Muscle layer of colon (tissue), 2 donors: ENCODE results near the gene NEDD4L.
"Not testable (repeated sequence)": the region's sequence is repeated elsewhere in the genome, so short reads cannot be mapped to it uniquely, and the experiment has no call there.

Experiments used
- H3K27ac ChIP-seq: one replicate; pipeline ENCODE4 v1.7.0; 2013; ENCODE audit warnings: low read depth, mild to moderate bottlenecking, low read length, moderate library complexity
- H3K27me3 ChIP-seq, 2 donors: one replicate each; pipeline ENCODE4 v1.7.0; 2013; ENCODE audit warnings: low read length in 2 of 2, mild to moderate bottlenecking in 2 of 2; ENCODE audit not compliant: insufficient read depth in 2 of 2, control insufficient read depth in 1 of 2
- H3K36me3 ChIP-seq: one replicate; pipeline ENCODE4 v1.7.0; 2013; ENCODE audit warnings: mild to moderate bottlenecking, low read length; ENCODE audit not compliant: insufficient read depth
- H3K4me1 ChIP-seq: one replicate; pipeline ENCODE4 v1.7.0; 2013; ENCODE audit warnings: mild to moderate bottlenecking, low read length; ENCODE audit not compliant: insufficient read depth
- H3K4me3 ChIP-seq, 2 donors: one replicate each; pipeline ENCODE4 v1.7.0; 2013; ENCODE audit warnings: low read length in 2 of 2, low read depth in 1 of 2, mild to moderate bottlenecking in 1 of 2, moderate library complexity in 1 of 2
- H3K9ac ChIP-seq: one replicate; pipeline ENCODE4 v1.7.0; 2013; ENCODE audit warnings: low read length
- H3K9me3 ChIP-seq: one replicate; pipeline ENCODE4 v1.7.0; 2013; ENCODE audit warnings: mild to moderate bottlenecking, low read length
- donor health status: abdominal sarcoma.
- donor health status: Adenocarcinoma of cecum.

Gene NEDD4L

GRCh38 chr18:58163004-58163590 lies 119.1 kb downstream of the NEDD4L start:
- Histone ChIP-seq H3K4me1 (no peaks in the 10 kb centered on the region), H3K9me3 (no peaks in the 10 kb centered on the region), H3K9ac (no peak overlapping the region), H3K27ac (no peak overlapping the region), H3K27me3 (no peaks in the 10 kb centered on the region), H3K36me3 (no peaks in the 10 kb centered on the region), H3K4me3 (no peak overlapping the region)

DNA sequence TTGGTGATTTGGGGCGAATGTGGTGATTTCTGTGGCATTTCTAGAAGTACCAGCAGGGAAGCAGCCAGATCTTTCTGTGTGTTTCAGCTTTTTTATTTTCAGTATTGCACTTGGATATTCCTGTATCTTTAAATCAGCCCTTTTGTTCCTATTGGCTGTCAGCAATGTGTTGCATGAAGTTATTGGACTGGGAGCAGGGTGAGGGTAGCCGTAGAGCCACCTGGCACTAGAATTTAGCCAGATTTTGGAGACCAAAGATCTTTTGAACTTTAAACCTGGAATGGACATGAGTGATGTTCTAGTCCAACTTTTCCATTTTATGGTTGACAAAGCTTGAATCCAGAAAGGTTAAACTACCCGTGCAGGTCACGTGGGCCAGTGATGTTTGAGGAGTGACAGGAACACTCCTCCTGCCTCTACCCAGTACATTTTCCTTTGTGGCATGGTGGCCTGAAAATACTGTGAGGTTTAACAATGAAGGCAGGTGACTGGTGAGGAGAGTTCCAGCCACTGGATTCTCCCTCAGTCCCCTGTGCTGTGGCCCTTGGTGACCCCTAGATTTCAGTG lies 122.3 kb downstream of the NEDD4L start:
- H3K4me1 ChIP-seq = no peaks in the 10 kb centered on the region
- no peak overlapping the region for H3K4me3 ChIP-seq
- no peak overlapping the region for H3K27ac ChIP-seq
- no peaks in the 10 kb centered on the region for H3K27me3 ChIP-seq
- H3K36me3 ChIP-seq = no peaks in the 10 kb centered on the region
- H3K9ac ChIP-seq = no peak overlapping the region
- H3K9me3 ChIP-seq = no peaks in the 10 kb centered on the region

- Histone ChIP-seq H3K27ac (no peak overlapping the region), H3K9ac (no peak overlapping the region), H3K36me3 (no peaks in the 10 kb centered on the region), H3K9me3 (no peaks in the 10 kb centered on the region), H3K4me1 (no peaks in the 10 kb centered on the region), H3K27me3 (no peaks in the 10 kb centered on the region), H3K4me3 (no peak overlapping the region)
Observed at GRCh38 chr18:58167073-58167472, 123.0 kb downstream of the NEDD4L start.

- H3K27me3 ChIP-seq = no peaks in the 10 kb centered on the region
- no peaks in the 10 kb centered on the region for H3K4me1 ChIP-seq
- no peaks in the 10 kb centered on the region for H3K9me3 ChIP-seq
- H3K9ac ChIP-seq = no peak overlapping the region
- no peaks in the 10 kb centered on the region for H3K36me3 ChIP-seq
- H3K27ac ChIP-seq = no peak overlapping the region
- no peak overlapping the region for H3K4me3 ChIP-seq
Observed at GRCh38 chr18:58168221-58168620, 124.2 kb downstream of the NEDD4L start.

DNA sequence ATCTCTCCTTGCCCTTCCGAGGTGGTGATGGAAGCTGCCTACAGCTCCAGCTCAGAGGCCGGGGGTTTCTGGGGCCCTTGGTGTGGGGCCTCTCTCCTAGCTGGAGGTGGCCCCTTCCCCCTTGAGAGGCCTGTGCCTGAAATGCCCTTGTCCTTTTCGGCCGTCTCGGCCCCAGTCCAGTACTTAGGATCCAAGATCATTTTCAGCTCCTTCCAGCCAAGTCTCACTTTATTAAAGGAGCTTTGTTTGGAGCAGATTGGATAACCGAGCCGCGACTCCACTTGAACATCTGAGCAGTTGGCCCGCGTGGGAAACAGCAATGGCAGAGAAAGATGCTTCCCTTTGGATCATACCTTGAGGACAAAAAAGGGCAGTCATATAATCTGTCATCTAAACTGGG lies 125.0 kb downstream of the NEDD4L start:
- Histone ChIP-seq H3K4me1 (no peaks in the 10 kb centered on the region), H3K27ac (no peak overlapping the region), H3K4me3 (no peak overlapping the region), H3K36me3 (no peaks in the 10 kb centered on the region), H3K27me3 (no peaks in the 10 kb centered on the region), H3K9ac (no peak overlapping the region), H3K9me3 (no peaks in the 10 kb centered on the region)

DNA sequence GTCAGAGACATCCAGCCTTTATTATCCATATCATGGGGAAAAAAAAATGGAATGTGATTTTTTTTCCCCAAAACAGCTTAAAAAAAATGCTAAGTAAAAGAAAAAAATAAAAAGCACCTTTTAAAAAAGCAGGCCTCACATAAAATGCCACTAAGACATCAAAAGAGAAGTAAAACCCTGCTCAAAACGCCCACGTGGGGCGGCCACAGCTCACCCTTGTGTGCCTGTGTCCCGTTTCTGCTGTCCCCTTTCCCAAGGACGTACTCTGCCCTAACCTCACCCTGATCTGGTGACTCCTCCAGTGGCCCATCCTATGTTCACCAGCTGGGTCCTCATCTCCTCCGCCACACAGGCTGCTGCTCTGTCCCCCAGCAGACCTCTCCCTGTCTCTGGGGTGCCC lies 125.4 kb downstream of the NEDD4L start:
- H3K27me3 ChIP-seq = no peaks in the 10 kb centered on the region
- no peak overlapping the region for H3K27ac ChIP-seq
- no peaks in the 10 kb centered on the region for H3K36me3 ChIP-seq

GRCh38 chr18:58170036-58170435 lies 126.0 kb downstream of the NEDD4L start:
- H3K27ac ChIP-seq, H3K27me3 ChIP-seq, H3K4me1 ChIP-seq, H3K9ac ChIP-seq, H3K9me3 ChIP-seq, H3K4me3 ChIP-seq, H3K36me3 ChIP-seq: not testable (repeated sequence)

More for the DNA sequence above, 125.4 kb downstream of the NEDD4L start:
- Histone ChIP-seq H3K4me3 (no peak overlapping the region), H3K9me3 (no peaks in the 10 kb centered on the region), H3K4me1 (no peaks in the 10 kb centered on the region), H3K9ac (no peak overlapping the region)

- no peak overlapping the region for H3K27ac ChIP-seq
- no peaks in the 10 kb centered on the region for H3K27me3 ChIP-seq
- no peaks in the 10 kb centered on the region for H3K36me3 ChIP-seq
- no peak overlapping the region for H3K4me3 ChIP-seq
- no peaks in the 10 kb centered on the region for H3K9me3 ChIP-seq
- no peak overlapping the region for H3K9ac ChIP-seq
- peaks cover 7% of the 10 kb centered on the region for H3K4me1 ChIP-seq
Observed at GRCh38 chr18:58172031-58172430, 128.0 kb downstream of the NEDD4L start.

- no peak overlapping the region for H3K4me3 ChIP-seq
- H3K36me3 ChIP-seq = no peaks in the 10 kb centered on the region
- no peaks in the 10 kb centered on the region for H3K9me3 ChIP-seq
- H3K27me3 ChIP-seq = no peaks in the 10 kb centered on the region
- H3K9ac ChIP-seq = no peak overlapping the region
- H3K27ac ChIP-seq = no peak overlapping the region
- H3K4me1 ChIP-seq = peaks cover 25% of the 10 kb centered on the region
Observed at GRCh38 chr18:58174285-58174684, 130.3 kb downstream of the NEDD4L start.

- Histone ChIP-seq H3K4me3 (no peak overlapping the region), H3K36me3 (no peaks in the 10 kb centered on the region), H3K27me3 (no peaks in the 10 kb centered on the region), H3K27ac (no peak overlapping the region), H3K4me1 (peaks cover 25% of the 10 kb centered on the region), H3K9me3 (no peaks in the 10 kb centered on the region), H3K9ac (no peak overlapping the region)
Observed at GRCh38 chr18:58175122-58175785, 131.2 kb downstream of the NEDD4L start.

GRCh38 chr18:58175786-58176176 lies 131.8 kb downstream of the NEDD4L start:
- Histone ChIP-seq H3K9me3 (no peaks in the 10 kb centered on the region), H3K27me3 (no peaks in the 10 kb centered on the region), H3K4me1 (peaks cover 25% of the 10 kb centered on the region), H3K36me3 (no peaks in the 10 kb centered on the region), H3K4me3 (no peak overlapping the region), H3K9ac (no peak overlapping the region), H3K27ac (no peak overlapping the region)
